Measurements from ENCODE around the gene TMEM217. TPM values are rescaled to one million over a fixed set of nuclear protein-coding genes. Genes with fewer than 3 reads are reported as not detected.

The TMEM217 gene
- total RNA-seq, 1 donor from 2014 or later, result 1.8 TPM

DNA sequence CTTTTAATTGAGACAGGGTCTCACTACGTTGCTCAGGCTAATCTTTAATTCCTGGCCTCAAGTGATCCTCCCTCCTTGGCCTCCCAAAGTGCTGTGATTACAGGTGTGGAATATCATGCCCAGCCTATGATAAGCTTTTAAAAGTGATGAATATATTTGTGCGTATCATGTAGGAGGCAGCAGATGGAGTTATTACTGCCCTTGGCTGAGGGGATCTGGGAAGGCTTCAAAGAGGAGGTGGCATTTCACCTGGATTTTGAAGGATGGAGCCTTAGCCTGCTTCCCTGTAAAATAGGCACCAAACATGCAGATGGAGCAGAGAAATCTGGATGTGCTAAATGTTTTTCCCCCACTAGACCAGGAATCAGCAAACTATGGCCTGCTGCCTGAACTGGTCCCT, 77.9 kb downstream of the TMEM217 start:
- no peak for ATAC-seq
- no peaks in the 10 kb centered on the region for H3K27me3 ChIP-seq
- H3K9me3 ChIP-seq, result no peaks in the 10 kb centered on the region
- H3K36me3 ChIP-seq, result peaks cover 8% of the 10 kb centered on the region
- intact Hi-C loops (cut with DNase I), result no loop called here
- no peak overlapping the region for H3K4me3 ChIP-seq
- DNase-seq, result no peak
- TF ChIP-seq, protein P1, sequence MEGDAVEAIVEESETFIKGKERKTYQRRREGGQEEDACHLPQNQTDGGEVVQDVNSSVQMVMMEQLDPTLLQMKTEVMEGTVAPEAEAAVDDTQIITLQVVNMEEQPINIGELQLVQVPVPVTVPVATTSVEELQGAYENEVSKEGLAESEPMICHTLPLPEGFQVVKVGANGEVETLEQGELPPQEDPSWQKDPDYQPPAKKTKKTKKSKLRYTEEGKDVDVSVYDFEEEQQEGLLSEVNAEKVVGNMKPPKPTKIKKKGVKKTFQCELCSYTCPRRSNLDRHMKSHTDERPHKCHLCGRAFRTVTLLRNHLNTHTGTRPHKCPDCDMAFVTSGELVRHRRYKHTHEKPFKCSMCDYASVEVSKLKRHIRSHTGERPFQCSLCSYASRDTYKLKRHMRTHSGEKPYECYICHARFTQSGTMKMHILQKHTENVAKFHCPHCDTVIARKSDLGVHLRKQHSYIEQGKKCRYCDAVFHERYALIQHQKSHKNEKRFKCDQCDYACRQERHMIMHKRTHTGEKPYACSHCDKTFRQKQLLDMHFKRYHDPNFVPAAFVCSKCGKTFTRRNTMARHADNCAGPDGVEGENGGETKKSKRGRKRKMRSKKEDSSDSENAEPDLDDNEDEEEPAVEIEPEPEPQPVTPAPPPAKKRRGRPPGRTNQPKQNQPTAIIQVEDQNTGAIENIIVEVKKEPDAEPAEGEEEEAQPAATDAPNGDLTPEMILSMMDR (IDR thresholded peaks at IDR 0.05), result no peak
- H3K27ac ChIP-seq, result no peak overlapping the region
- H3K4me1 ChIP-seq, result peaks cover 17% of the 10 kb centered on the region

DNA sequence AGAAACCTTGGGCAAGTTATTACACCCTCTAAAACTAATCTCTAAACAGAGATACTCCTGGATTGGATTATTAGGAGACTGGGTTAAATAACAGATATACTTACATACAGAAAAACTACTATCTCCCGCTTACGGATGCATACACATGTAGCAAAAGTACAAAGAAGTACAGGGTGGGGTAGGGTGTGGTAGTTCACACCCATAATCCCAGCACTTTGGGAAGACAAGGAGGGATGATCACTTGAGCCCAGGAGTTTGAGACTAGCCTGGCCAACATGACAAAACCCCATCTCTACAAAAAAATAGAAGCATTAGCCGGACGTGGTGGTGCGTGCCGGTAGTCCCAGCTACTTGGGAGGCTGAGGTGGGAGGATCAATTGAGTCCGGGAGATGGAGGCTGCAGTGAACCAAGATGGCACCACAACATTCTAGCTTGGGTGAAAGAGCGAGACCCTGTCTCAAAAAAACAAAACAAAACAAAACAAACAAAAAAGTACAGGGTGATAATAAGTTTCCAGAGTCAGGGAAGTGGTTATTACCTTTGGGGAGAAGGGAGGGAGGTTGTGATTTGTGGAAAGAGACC, 79.9 kb downstream of the TMEM217 start:
- Histone ChIP-seq H3K36me3 (peaks cover 28% of the 10 kb centered on the region), H3K27me3 (no peaks in the 10 kb centered on the region), H3K4me3 (no peak overlapping the region), H3K4me1 (peaks cover 25% of the 10 kb centered on the region), H3K9me3 (no peaks in the 10 kb centered on the region), H3K27ac (no peak overlapping the region)
- TF ChIP-seq, protein P1 (IDR thresholded peaks at IDR 0.05), result no peak
- ATAC-seq, result no peak
- DNase-seq, result no peak
- intact Hi-C loops (cut with DNase I), result no loop called here

DNA sequence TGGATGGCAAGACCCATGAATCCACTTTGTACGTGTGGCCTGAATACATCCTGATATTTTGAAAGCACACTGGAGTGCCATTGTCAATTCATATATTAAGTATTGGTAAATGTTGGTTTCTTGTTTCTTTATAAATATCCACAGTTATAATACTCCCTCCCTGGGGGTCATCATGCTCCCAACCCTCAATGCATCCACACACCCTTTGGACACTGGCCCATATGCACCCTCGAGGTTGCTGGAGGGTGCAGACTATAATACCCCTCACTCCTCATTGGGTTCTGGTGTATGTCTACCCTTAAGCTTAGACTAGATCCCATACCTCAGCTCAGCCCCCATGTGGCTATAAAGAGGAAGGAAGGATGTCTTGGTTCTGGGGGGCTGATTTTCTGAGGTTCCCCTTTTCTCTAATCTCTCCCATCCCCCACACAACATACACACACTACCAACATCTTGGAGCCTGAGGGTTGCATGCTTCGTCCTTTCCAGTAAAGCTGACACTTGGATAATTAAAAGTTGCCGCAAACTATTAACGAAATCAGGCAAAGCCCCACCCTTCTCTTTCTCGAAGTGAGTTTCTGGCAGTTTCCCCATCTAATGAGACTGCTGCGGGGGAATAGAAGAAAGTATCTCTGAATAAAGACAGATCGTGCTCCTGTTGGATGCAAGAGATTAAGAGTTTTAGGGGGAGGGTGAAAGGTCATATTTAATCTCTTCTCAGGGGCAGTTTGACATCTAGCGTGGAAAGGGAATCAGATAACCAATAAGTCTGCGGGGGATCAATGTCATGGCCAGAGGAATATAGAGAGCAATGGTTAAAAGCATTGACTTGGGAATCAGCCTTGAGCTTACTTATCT, 80.6 kb downstream of the TMEM217 start:
- Histone ChIP-seq H3K9me3 (no peaks in the 10 kb centered on the region), H3K27ac (no peak overlapping the region), H3K4me3 (no peak overlapping the region), H3K4me1 (peaks cover 25% of the 10 kb centered on the region), H3K27me3 (no peaks in the 10 kb centered on the region), H3K36me3 (peaks cover 34% of the 10 kb centered on the region)
- DNase-seq (no peak), ATAC-seq (peak; percentile 65)
- TF ChIP-seq, protein P1 (IDR thresholded peaks at IDR 0.05), result no peak
- intact Hi-C loops (cut with DNase I), result no loop called here

DNA sequence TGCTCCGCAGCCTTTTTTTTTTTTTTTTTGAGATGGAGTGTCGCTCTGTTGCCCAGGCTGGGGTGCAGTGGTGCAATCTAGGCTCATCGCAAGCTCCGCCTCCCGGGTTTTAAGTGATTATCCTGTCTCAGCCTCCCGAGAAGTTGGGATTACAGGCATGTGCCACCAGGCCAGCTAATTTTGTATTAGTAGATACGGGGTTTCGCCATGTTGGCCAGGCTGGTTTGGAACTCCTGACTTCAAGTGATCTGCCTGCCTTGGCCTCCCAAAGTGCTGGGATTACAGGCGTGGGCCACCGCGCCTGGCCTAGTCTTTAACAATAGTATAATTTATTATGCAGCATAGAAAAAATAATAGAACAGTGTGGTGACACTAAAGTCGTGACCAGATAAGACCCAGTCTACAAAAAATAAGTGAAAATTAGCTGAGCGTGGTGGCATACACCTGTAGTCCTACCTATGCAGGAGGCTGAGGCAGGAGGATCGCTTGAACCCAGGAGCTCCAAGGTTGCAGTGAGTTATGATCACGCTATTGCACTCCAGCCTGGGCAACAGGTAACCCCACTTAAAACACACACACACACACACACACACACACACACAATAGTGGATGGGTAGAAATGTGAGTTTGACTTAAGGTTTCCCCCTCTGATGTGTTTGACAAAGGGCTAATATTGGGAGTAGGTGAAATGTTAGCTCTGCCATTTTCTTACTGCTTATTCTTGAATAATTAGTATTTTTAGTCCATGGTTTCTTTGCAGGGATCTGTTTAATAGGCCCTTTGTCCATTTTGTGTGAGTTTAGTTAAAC, 81.5 kb downstream of the TMEM217 start:
- TF ChIP-seq, protein P1 (IDR thresholded peaks at IDR 0.05), result no peak
- Histone ChIP-seq H3K27me3 (no peaks in the 10 kb centered on the region), H3K4me3 (no peak overlapping the region), H3K36me3 (peaks cover 34% of the 10 kb centered on the region), H3K9me3 (no peaks in the 10 kb centered on the region), H3K27ac (no peak overlapping the region), H3K4me1 (peaks cover 24% of the 10 kb centered on the region)
- intact Hi-C loops (cut with DNase I), result no loop called here
- ATAC-seq, result no peak
- DNase-seq, result no peak

DNA sequence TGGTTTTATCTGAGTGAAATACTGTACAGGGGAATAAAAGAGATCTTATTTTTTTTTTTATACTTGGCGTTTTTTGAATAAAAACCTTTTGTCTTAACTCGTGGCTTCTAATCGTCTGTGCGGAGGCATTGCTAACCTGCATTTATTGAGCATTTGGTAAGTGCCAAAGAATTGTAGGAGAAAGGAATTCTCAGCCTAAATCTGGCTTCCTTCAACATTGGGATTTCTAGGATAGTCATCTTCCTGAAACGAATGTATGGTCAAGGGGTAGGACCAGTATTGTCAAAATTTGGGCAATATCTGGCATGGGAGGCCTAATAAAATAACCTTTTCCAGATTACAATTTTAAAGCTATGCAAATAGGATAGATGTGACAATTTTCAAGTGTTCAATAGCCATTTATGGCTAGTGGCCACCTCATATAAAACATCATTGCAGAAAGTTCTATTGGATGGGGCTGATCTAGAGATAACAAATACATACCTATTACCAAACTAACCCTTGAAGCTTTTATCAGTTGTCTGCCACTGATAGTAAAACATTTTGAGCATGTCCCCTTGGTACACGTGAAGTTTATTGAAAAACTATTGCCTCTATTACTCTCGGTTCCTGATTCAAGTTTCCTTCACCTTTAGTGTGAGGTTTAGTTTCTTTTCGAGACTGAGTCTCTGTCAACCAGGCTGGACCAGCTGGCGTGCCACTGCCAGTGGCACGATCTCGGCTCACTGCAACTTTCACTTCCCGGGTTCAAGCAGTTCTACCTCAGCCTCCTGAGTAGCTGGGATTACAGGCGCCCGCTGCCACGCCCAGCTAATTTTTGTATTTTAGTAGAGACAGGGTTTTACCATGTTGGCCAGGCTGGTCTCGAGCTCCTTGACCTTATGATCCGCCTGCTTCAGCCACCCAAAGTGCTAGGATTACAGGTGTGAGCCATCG, 82.3 kb downstream of the TMEM217 start:
- H3K9me3 ChIP-seq, result no peaks in the 10 kb centered on the region
- intact Hi-C loops (cut with DNase I), result no loop called here
- peak overlapping the region; percentile 69 for H3K4me3 ChIP-seq
- peaks cover 24% of the 10 kb centered on the region for H3K4me1 ChIP-seq
- ATAC-seq (no peak), DNase-seq (no peak)
- TF ChIP-seq, protein P1 (IDR thresholded peaks at IDR 0.05), result no peak
- H3K27ac ChIP-seq, result no peak overlapping the region
- H3K27me3 ChIP-seq, result no peaks in the 10 kb centered on the region
- H3K36me3 ChIP-seq, result peaks cover 34% of the 10 kb centered on the region
